HFF-Myc (cell line): Measurements from ENCODE around the gene CAPN3.

Experiments used
- DNase-seq: peaks from one replicate; pipeline ENCODE4 v3.0.0-alpha.2; 2011; ENCODE audit warnings: low read depth; ENCODE audit errors: extremely low read depth
- H3K4me3 ChIP-seq: replicated peaks from 2 replicates; pipeline ENCODE4 v1.5.1; 2011; ENCODE audit warnings: low read depth, mild to moderate bottlenecking, control low read depth, low read length
- TF ChIP-seq, protein P1 (sequence below): IDR thresholded peaks from 2 replicates; pipeline ENCODE4 v1.5.1; 2012; ENCODE audit warnings: mild to moderate bottlenecking, low read depth, low read length, control low read depth; ENCODE audit errors: missing control alignments

The CAPN3 gene

DNA sequence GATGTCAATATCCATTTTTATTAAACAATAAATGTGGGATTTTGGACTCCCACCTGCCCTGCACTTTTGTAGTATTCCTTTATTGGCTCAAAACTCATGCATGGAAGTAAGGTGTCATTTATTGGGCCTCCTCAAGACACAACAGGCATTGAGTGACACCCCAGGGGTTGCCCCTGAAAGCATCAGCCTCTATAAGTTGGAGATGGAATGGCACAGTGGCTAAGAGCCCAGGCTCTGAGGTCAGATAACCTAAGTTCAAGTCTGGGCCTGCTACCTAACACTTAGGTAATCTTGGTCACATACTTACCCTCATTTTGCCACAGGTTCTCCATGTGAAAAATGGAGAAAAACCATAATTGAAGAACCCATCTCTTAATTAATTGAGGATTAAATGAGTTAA is 4.6 kb downstream of the CAPN3 start:
- no peak for DNase-seq
- TF ChIP-seq, protein P1, sequence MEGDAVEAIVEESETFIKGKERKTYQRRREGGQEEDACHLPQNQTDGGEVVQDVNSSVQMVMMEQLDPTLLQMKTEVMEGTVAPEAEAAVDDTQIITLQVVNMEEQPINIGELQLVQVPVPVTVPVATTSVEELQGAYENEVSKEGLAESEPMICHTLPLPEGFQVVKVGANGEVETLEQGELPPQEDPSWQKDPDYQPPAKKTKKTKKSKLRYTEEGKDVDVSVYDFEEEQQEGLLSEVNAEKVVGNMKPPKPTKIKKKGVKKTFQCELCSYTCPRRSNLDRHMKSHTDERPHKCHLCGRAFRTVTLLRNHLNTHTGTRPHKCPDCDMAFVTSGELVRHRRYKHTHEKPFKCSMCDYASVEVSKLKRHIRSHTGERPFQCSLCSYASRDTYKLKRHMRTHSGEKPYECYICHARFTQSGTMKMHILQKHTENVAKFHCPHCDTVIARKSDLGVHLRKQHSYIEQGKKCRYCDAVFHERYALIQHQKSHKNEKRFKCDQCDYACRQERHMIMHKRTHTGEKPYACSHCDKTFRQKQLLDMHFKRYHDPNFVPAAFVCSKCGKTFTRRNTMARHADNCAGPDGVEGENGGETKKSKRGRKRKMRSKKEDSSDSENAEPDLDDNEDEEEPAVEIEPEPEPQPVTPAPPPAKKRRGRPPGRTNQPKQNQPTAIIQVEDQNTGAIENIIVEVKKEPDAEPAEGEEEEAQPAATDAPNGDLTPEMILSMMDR, result no peak
- H3K4me3 ChIP-seq, result no peak overlapping the region

DNA sequence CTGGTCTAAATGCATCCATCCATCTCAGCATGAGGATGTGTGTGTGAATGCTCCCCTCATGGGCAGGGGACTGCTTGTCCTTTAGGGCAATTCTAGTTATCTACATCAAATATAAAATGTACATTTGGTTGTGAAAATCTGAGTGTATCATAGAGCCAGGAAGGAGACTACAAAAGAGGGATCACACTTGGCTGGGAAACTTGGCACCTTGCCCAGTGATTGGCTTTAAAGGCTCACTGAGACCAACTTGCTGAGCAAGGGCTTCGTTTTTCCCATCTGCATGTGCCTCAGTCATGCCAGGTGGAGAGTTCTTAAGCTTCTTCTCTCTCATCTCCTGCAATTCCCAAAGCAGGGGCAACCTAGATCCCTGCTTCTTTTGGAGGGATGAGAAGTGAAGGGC is 5.2 kb downstream of the CAPN3 start:
- DNase-seq, result no peak
- H3K4me3 ChIP-seq, result no peak overlapping the region
- TF ChIP-seq, protein P1, result no peak

DNA sequence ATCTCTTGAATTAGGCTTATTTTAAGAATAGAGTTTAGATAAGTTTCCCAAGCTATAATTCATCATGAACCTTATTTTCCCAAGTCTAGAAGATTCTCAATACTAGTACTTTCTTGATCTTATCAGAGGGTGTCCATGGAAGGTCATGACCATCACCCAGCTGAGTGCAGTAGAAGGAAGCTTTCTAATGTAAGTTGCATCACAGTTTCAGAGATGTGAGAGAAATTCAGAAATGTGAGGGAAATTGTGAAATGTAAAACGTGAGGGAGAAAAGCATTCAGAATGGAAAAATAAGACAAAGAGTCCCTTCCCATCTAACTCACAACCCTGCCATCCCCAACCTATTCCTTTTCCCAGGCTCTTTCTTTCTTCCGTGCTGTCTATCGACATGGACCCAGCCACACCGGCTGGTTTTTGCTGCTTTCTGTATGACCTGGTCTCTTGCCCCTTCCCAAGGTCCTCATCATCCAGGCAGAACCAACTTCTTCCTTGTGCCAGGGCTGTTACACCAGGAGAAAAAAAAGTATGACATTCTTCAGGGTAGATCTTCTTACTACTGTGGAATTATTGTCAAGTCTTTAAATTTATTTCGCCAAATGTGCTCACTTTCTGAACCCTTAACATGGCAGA is 6.7 kb downstream of the CAPN3 start:
- no peak overlapping the region for H3K4me3 ChIP-seq
- no peak for DNase-seq
- TF ChIP-seq, protein P1, result no peak

DNA sequence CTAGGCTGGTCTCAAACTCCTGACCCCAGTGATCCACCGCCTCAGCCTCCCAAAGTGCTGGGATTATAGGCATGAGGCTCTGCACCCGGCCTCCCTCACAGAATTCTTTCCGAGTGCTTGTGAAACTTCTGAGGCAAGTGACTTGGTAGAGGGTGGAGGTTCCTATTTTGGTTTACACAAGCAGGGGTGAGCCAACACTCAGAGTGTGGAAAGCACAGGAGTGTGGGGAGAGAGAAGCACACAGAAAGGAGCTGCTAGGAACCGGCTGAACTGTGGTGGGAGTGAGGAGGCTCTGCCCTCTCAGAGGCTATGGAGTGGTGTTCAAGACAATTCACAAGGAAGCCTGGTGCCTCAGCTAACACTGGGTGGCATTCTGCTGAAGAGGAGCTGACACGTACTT is 7.7 kb downstream of the CAPN3 start:
- no peak for DNase-seq
- TF ChIP-seq, protein P1, result no peak
- no peak overlapping the region for H3K4me3 ChIP-seq

DNA sequence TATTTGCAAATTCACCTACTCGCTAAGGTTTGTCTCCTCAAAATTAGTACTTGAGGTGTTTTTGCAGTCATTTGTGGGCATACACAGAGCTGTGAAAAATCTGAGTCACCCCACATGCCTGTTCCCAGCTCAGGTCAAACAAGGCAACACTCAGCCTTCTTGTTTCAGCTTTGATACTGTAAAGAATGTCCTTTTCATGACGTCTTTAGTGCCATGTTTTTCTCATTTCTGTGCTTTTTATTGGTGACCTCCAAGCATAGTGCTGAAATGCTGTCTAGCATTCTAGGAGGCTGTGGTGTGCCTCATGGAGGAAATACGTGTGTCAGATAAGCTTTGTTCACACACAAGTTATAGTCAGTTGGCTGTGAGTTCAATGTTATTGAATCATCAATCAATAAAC is 8.8 kb downstream of the CAPN3 start:
- DNase-seq, result no peak
- TF ChIP-seq, protein P1, result no peak

DNA sequence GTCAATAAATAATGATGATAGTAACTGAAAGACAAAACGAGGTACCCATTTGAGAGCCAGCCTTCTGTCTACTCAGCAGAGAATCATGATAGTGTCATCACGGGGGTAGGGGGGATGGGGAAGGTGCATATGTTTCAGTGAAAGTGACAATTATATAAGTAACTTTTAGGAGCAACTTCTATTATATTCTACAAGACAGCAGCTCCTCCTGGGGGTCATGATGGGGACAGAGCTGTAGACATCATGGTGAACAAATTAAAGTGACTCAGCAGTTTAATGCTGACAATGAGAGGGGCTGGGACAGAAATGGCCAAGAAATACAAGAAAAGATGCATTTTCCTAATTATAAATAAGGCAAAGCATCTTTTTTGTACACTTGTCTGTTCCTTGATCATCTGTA is 11.8 kb downstream of the CAPN3 start:
- TF ChIP-seq, protein P1, result peak; percentile 18

More for the DNA sequence above, 8.8 kb downstream of the CAPN3 start:
- no peak overlapping the region for H3K4me3 ChIP-seq

DNA sequence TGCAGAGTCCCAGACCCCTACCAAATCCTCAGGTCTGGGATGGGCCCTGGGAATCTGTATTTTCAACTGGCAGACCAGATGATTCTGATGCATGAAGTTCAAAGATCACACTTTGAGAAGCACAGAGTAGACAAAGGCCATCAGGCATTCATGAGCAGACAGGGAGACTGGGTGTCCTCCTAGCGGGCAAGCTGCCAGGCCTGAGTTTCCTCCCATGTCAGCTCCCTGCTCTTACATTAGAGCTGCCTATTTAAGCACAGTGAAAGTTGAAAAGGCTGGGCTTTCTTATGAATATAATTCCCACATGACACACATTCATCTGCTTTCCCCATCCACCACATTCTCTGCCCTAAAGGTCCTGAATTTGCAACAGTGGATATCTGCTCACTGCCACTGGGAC is 14.0 kb downstream of the CAPN3 start:
- DNase-seq, result no peak
- TF ChIP-seq, protein P1, result no peak

More for the DNA sequence above, 11.8 kb downstream of the CAPN3 start:
- DNase-seq, result no peak
- no peak overlapping the region for H3K4me3 ChIP-seq

More for the DNA sequence above, 14.0 kb downstream of the CAPN3 start:
- H3K4me3 ChIP-seq, result no peak overlapping the region
